Ascending aorta (tissue), 2 donors: ENCODE measurements around the gene PLAU. TPM values are rescaled to one million over a fixed set of nuclear protein-coding genes. Genes with fewer than 3 reads are reported as not detected.
A peak's percentile ranks its signal among the peaks of the same experiment; 100 is the strongest.

ENCODE experiments used
- DNase-seq, 2 donors: peaks; one replicate each; pipeline ENCODE4 v3.0.0-alpha.2; 2019; ENCODE audit warnings: low spot score in 2 of 2
- H3K27ac ChIP-seq, 2 donors: fragments of 200-600 bp; sonication (generic); one replicate each; pipeline ENCODE4 v1.5.1; 2016 to 2017; ENCODE audit warnings: mild to moderate bottlenecking in 1 of 2
- H3K27me3 ChIP-seq: fragments of 200-600 bp; sonication (generic); one replicate; pipeline ENCODE4 v1.5.1; 2017
- H3K36me3 ChIP-seq, 2 donors: fragments of 200-600 bp; sonication (generic); one replicate each; pipeline ENCODE4 v1.5.1; 2016
- H3K4me1 ChIP-seq, 2 donors: fragments of 200-600 bp; sonication (generic); one replicate each; pipeline ENCODE4 v1.5.1; 2016 to 2017; ENCODE audit warnings: mild to moderate bottlenecking in 1 of 2
- H3K4me3 ChIP-seq, 2 donors: fragments of 200-600 bp; sonication (generic); one replicate each; pipeline ENCODE4 v1.5.1; 2016 to 2017; ENCODE audit warnings: mild to moderate bottlenecking in 1 of 2
- H3K9me3 ChIP-seq, 2 donors: fragments of 200-600 bp; sonication (generic); one replicate each; pipeline ENCODE4 v1.5.1; 2016
- CTCF ChIP-seq, 3 experiments: fragments of 200-600 bp in 2 of 3; fragments of 450-650 bp in 1 of 3; sonication (generic) in 2 of 3; IDR thresholded peaks; one replicate each; pipeline ENCODE4 v1.5.1; 2016 to 2019; ENCODE audit warnings: antibody characterized with exemption in 3 of 3, mild to moderate bottlenecking in 1 of 3, moderate library complexity in 1 of 3
- intact Hi-C: fragments of 100-400 bp; cut with DNase I; formaldehyde crosslinking; loops from one replicate; pipeline ENCODE4 v1.15.1; 2023
- total RNA-seq: library from RNA; depleted of rRNA; stranded (reverse); fragments of >200 nt; gene quantifications from one replicate; pipeline ENCODE4 v1.1.0, GENCODE V29; 2016

The PLAU gene
- total RNA-seq, 1 donor from 2014 or later = 1.5 TPM

- DNase-seq = no peak
- Histone ChIP-seq H3K4me3 (peak overlapping the region in 1 of 2 donors; percentile 3), H3K27ac (peak overlapping the region; percentile 78 to 94), H3K36me3 (peaks cover 4 to 28% of the 10 kb centered on the region in 2 donors), H3K4me1 (peaks cover 28 to 73% of the 10 kb centered on the region in 2 donors), H3K27me3 (no peaks in the 10 kb centered on the region), H3K9me3 (no peaks in the 10 kb centered on the region)
- no peak for TF ChIP-seq CTCF (IDR thresholded peaks at IDR 0.05)
- intact Hi-C loops = no loop called here
These were observed 45.2 kb upstream of the PLAU start for GRCh38 chr10:73865459-73866442.

GRCh38 chr10:73866621-73867020, 44.3 kb upstream of the PLAU start:
- no peak for DNase-seq
- Histone ChIP-seq H3K4me3 (peak overlapping the region in 1 of 2 donors; percentile 22), H3K9me3 (no peaks in the 10 kb centered on the region), H3K4me1 (peaks cover 33 to 81% of the 10 kb centered on the region in 2 donors), H3K27ac (peak overlapping the region; percentile 78 to 94), H3K27me3 (no peaks in the 10 kb centered on the region), H3K36me3 (peaks cover 6 to 35% of the 10 kb centered on the region in 2 donors)
- no peak for TF ChIP-seq CTCF (IDR thresholded peaks at IDR 0.05)
- intact Hi-C loops = no loop called here

DNA sequence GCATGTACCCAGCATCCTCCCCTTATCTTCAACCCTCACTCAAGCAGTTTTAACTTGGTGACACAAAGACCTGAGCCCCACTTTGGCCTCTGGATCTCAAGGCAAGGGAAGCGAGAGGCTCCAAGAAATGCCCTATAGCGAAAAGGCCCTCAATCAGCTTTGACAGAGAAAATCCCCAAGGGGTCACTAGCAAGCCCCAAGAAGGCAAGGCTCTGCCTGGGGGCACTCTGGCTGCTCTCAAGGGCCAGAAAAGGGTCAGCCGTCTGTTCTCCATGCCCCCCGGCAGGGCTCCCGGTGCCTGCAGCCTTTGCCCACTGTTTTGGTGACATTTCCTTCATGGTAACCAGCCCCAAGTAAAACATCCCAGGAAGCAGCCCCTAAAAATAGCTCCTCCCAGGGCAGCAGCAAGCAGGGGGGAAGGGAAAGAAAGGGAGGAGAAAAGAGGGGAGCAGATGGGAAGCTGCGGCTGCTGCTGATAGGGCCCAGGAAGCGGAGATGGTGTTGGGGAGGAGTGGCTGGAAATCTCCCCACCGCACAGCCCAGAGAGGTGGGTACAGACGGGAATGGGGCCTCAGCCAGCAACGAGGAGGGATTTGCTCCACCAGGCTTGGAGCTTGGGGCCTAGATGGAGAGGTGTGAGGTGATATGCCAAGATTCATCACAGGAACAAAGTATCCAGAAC, 43.7 kb upstream of the PLAU start:
- peak in 1 of 2 donors; percentile 73 for DNase-seq
- peak overlapping the region; percentile 78 to 94 for H3K27ac ChIP-seq

GRCh38 chr10:73867871-73868631, 42.9 kb upstream of the PLAU start:
- Histone ChIP-seq H3K27me3 (no peaks in the 10 kb centered on the region), H3K4me3 (peak overlapping the region in 1 of 2 donors; percentile 22), H3K9me3 (no peaks in the 10 kb centered on the region), H3K4me1 (peaks cover 40 to 92% of the 10 kb centered on the region in 2 donors), H3K36me3 (peaks cover 6 to 35% of the 10 kb centered on the region in 2 donors), H3K27ac (peak overlapping the region; percentile 78 to 94)
- DNase-seq = no peak
- intact Hi-C loops = no loop called here
- no peak for TF ChIP-seq CTCF (IDR thresholded peaks at IDR 0.05)

More for the DNA sequence above, 43.7 kb upstream of the PLAU start:
- Histone ChIP-seq H3K4me3 (peak overlapping the region in 1 of 2 donors; percentile 22), H3K36me3 (peaks cover 6 to 35% of the 10 kb centered on the region in 2 donors), H3K9me3 (no peaks in the 10 kb centered on the region), H3K4me1 (peaks cover 38 to 87% of the 10 kb centered on the region in 2 donors), H3K27me3 (no peaks in the 10 kb centered on the region)
- intact Hi-C loops = no loop called here
- no peak for TF ChIP-seq CTCF (IDR thresholded peaks at IDR 0.05)

DNA sequence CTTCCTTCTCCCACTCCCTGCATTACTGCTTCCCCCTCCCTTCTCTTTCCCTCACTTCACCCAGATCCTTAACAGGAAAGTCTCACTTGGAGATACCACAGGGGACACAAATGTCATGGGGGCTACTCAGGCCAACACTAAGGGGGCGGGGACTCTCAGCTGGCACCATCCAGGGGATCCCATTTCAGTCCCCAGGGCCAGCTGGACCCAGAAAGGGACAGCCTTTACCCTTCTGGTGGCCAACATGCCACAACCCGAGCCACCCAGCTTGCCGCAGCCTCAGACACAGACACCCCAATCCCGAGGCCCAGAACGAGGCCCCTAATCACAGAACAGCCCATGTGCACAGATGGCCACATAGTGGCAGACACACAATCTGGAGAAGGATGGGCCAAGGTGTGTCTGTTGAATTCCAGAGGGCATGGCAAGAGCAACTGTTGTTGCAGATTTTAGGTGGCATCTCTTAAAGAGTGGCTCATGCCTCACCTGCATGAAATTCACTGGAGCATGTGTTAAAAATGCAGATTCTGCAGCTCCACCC, 42.2 kb upstream of the PLAU start:
- no peak for DNase-seq
- no peak for TF ChIP-seq CTCF (IDR thresholded peaks at IDR 0.05)
- H3K4me3 ChIP-seq = no peak overlapping the region
- no peaks in the 10 kb centered on the region for H3K27me3 ChIP-seq
- intact Hi-C loops = no loop called here
- no peaks in the 10 kb centered on the region for H3K9me3 ChIP-seq
- H3K4me1 ChIP-seq = peaks cover 40 to 87% of the 10 kb centered on the region in 2 donors
- H3K27ac ChIP-seq = peak overlapping the region; percentile 78 to 94
- peaks cover 6 to 35% of the 10 kb centered on the region in 2 donors for H3K36me3 ChIP-seq
